ENCODE measurements around the gene IPO8.

The IPO8 gene

DNA sequence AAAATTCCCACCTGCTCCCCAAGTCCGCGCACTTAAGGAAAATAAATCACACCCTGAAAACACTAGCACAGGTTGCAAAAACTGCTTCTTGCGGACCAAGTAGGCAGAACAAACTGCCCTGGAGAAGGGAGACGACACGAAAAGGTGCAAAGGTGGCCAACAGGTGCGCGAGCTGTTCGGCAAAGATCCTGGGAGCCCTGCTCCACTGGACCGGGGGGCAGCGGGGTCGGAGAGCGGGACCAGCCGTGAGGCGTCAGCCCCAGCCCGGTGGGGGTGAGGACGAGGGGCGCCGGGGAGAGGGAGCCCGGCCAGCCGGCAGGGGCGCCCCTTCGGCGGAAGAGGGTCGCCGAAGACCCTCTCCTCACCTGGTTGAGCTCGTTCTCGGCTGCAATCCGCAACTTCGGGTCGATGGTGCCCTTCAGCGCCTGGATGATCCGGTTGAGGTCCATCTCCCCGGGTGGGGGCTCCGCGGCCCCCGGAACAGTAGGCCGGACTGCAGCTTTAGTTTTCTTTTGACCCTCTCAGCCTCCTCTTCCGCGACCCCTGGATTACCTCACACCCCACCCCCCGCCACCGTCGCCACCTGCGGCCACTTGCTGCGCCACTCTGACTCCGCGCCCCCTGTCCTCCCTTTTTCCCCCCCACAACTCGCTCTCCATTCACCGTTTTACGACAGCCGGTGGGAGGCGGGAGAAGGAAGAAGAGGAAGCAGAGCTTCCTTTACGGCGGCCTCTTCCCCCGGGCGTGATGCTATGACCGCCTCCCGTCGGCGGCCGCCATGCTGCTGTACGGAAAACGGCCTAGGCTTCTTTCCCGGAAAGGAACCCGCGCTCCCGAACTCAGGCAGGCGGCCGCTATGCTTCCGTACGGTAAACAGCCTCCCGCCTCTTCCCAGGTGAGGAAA, at the start of gene IPO8:
Gene IPO8, minus strand, starts transcription at position 671 of the 904 bp plus-strand sequence. Its CDS starts 222 bp downstream, at position 449.
- DNase-seq (ENCODE audit: low read depth in 3 of 3, low spot score in 1 of 3), result peak; percentile 41 to 73 (median 66)

DNA sequence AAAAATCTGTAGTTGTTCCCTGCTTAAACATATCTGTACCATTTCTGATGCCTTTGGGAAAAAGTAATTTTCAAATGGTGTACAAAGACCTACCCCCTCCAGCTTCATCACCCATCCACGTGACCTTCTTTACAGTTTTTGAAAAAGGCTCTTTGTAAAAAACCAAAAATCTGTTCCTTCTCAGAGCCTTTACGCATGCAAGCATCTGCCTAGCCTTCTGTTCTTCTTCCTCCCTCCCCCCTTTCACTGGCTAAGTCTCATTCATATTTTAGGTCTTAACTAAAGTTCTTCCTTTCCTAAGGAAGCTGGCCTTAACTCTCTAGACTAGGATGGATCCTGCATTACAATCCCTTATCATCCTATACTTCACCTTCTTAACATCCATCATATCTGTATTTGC, 48.7 kb upstream of the IPO8 start:
- no peak for DNase-seq (ENCODE audit: low read depth in 3 of 3, low spot score in 1 of 3)

DNA sequence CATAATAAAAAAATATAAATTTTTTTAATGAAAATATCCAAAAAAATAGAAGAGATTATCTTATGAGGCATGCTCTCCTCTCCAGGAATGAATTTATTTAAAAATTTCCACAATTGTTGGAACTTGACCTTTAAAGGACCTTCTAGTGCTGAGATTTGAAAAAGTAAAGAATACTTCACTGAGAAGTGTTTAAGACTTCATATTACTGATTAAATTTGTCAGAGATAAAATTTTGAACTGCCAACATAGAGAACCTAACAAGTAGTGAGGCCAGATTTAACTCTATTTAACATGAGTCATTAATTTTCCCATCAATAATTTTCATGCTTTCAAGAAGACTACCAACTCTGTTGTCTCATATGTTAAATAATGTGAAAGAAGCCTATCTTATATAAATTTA, 44.6 kb upstream of the IPO8 start:
- DNase-seq (ENCODE audit: low read depth in 3 of 3, low spot score in 1 of 3), result no peak

DNA sequence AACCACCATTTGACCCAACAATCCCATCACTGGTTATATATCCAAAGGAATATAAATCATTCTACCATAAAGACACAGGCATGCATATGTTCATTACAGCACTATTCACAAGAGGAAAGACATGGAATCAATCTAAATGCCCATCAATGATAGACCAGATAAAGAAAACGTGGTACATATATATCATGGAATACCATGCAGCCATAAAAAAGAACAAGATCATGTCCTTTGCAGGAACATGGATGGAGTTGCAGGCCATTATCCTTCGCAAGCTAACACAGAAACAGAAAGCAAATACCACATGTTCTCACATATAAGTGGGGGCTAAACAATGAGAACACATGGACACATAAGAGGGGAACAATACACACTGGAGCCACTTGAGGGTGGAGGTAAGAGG, 43.4 kb upstream of the IPO8 start:
- DNase-seq (ENCODE audit: low read depth in 3 of 3, low spot score in 1 of 3), result no peak

DNA sequence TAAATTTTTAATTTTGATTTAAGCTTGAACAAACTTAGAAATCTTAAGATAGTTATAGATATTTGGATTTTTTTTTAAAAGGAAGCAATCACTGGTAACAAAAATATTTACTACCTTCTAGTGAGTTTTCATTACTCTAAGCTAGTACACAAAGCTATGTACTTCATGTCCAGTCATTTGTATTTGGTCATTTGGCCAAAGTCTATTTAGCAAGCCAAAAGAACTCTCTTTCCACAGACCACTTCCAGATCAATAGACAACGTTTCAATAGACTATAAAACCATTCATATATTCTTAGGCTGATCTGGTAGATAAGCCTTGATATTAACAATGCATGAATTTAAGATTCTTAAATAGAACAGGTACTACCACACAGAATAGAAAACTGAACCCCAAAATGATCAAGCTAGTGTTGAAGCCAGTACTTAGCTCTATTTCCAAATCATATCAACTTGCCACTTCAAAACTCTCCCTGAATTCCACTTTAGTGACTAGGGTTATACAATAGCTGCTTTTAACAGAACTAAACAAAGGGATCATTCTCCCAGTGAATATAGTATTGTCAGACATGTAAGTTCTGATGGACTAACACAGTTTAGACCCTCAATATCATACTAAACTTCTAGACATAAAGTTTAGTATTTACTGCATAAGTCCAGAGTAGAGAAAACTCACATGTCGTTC, 37.4 kb upstream of the IPO8 start:
- DNase-seq (ENCODE audit: low read depth in 3 of 3, low spot score in 1 of 3), result no peak

DNA sequence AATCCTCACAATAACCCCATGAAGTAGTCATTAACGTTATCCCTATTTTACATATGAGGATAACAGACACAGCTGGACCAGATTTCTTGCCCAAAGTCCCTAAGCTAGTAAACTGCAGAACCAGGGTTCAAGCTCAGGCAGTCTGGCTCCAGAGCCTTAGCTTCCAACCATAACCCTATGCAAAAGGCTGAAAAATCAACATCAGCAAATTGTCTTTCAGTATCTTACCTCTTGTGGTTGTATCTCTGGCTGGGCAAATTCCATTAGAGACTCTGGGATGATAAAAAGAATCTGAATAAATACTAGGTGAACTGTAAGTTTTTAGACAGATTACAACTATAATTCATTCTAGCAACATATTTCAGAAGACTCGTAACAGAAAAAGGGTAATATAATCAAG, 34.3 kb upstream of the IPO8 start:
- DNase-seq (ENCODE audit: low read depth in 3 of 3, low spot score in 1 of 3), result no peak

DNA sequence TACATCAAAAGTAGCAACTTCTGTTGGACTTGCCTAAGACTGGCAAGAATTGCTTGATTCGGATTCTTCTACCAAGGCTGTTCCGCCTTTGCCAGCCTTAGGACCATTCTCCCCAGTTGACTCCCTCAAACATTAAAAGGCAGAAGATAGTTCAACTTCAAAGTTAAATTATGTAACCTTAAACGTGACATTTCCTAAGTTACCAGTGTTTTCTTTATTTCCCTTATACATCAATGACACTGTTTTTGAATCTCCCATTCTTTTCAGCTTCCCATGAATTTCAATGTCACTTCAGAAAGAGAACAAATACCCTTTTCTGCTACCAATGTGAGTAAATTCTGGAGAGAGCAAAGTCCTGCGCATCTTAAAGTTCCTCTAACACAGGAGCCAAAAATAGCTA, 33.9 kb upstream of the IPO8 start:
- DNase-seq (ENCODE audit: low read depth in 3 of 3, low spot score in 1 of 3), result no peak

DNA sequence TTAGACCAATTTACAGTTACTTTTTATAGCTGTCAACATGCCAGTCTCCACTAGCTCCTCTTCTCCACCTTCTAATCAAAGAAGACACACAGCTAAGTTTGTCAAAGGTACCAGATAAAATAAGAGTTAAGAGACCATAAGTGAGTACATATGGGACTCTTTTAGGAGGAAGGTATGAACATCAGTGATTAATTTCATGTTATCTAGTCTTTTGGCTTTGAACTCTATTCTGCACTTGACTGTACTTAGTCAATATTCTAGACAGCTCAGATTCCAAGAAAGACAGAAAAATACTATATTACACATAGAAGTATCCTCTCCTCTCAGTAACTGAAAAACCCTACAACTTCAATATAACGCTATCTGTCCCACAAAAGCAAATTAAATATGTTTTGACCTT, 31.0 kb upstream of the IPO8 start:
- DNase-seq (ENCODE audit: low read depth in 3 of 3, low spot score in 1 of 3), result no peak

DNA sequence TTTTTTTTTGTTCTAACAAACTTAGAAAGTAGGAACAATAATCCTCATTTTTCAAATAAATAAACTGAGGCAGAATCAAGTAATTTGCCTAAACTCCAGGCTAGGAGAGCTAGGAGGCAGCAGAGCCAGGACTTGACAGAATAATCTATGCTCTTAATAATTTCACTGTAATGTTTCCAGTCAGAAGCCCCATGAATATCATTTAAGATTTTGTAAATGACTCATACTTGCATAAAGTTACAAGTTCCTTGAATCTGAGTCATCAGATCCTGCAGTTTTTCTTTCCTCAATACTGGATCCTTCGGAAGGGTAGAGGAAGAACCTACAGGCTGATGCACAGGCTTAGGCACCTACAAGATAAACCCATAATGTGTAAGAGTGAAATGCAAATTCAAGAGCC, 30.1 kb upstream of the IPO8 start:
- DNase-seq (ENCODE audit: low read depth in 3 of 3, low spot score in 1 of 3), result no peak

DNA sequence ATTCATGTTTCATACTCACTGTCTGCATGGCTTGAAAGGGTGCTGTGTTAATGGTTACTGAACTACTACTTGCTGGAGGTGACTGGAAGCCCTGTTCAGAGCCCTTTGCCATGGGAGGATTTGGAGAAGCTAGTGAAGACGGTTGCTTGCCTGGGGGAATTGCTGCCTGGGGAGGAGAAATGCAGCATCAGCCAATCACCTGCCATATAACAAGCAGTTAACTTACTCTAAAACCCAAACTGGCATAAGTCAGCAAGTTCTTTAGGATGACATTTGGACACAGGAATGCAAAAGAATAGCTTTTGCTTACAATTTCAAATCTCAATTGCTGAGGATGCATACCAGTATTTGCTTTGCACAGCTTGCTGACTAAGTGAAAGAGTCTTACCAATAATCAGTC, 23.4 kb upstream of the IPO8 start:
- no peak for DNase-seq (ENCODE audit: low read depth in 3 of 3, low spot score in 1 of 3)

DNA sequence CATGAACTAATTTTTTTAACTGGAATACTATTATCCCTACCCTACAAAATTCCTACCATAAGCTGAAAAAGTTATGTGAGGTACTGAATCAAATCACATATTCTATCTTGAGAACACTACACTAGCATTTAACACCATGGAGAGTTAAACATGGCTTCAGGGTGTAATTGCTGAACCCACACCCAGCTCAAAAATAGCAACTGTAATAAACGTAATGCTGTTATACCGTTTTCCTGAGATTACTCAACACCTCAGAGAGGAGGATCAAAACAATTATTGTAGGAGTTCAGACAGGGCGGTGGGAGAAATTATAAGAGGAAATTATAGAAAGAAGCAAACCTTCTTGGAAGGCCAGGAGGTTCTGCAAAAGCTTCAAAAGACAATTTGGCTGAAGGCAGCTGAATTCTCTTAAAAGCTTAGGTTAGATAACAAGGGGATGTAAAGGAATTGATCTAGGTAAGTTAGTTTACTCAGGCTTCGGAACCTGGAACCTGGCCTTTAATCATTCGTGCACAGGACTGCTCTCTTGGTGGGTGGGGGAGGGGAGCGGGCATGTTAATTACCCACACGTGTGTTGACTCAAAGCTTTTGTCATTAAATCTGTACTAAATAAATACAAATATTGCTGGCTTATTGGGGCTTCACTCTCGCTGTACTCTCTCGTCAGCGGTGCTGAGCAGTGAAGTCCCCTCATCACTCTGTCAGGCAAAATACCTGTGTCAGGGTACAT, 12.1 kb upstream of the IPO8 start:
- DNase-seq (ENCODE audit: low read depth in 3 of 3, low spot score in 1 of 3), result no peak

DNA sequence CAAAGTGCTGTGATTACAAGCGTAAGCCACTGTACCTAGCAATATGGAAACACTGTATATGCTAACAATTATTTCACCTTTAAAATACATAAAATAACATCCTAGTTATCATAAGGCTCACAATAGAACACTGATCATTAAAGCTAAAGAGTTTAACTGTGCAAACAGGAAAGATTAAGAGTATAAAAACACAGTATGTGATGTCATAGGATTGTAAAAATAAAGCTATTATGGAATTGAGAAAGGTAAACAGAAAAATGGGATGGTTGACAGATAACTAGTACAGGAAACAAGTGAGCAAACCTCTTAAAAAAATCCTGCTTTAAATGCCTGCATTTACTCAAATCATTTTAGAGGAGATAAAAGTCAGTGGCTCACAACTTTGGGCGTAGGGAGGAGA, 10.8 kb upstream of the IPO8 start:
- DNase-seq (ENCODE audit: low read depth in 3 of 3, low spot score in 1 of 3), result no peak

DNA sequence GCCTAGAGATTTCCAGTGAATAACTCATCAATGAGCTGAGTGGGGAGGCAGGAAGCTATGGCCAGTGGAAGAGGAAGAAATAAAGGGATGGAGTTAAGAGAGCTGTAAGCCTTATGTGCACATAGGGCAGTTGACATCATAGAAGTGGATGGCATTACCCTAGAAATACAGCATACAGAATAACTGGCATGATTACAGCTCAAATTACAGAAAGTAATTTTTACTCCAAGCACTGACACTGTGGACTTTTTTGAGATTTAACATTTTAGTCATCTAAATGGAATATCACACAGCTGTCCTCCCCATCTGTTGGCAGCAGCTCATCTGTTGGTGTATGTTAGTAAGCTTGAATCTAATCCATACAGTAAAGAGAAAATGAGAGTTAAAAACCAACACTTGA, 5.4 kb upstream of the IPO8 start:
- DNase-seq (ENCODE audit: low read depth in 3 of 3, low spot score in 1 of 3), result no peak

DNA sequence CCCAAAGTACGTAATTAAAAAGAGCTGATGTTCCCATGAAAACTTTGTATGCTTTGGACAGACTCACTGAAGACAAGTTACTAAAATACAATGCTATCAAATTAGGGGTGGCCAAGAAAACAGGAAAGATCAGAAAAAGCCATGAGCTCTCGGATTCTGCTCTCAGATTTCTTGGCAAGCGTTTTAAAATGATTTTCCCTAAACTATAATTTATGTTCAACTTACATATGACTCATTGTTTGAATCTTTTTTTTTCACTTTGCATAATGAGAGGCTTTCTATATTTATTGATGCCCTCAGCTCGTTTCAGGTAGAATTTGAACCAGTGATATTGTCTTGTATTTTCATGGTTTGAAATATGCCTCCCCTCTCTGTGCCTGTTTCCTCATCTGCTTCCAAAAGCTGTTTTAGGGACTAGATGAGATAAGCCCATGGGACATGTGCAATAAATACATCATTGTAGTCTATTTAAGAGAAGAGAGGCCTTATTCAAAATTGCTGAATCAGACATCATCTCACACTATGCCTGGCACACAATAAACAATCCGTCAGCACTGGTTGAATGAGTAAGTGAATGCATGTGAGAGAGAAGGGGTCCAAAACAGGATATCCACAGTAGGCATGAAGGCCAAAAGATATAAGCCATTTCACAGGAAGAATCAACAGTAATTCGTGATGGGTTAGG, 4.7 kb upstream of the IPO8 start:
- no peak for DNase-seq (ENCODE audit: low read depth in 3 of 3, low spot score in 1 of 3)

DNA sequence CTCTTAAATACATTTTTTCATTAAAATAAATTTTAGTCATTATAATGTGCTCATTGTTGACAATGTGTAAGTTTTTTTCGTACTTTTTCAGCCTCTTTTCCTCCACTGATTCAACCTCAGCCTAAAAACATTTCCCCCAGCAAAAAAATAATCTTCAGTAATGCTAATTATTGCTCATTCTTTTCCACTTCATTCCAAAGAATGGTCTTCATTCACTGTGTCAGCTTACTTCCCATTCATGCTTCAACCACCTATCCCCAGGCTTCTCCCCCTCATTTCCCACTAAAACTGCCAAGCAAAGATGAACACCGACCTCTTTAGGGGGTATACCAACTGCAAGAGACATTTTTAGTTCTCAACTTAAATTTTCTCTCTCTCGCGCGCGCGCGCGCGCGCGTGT, 2.7 kb upstream of the IPO8 start:
- DNase-seq (ENCODE audit: low read depth in 3 of 3, low spot score in 1 of 3), result no peak

DNA sequence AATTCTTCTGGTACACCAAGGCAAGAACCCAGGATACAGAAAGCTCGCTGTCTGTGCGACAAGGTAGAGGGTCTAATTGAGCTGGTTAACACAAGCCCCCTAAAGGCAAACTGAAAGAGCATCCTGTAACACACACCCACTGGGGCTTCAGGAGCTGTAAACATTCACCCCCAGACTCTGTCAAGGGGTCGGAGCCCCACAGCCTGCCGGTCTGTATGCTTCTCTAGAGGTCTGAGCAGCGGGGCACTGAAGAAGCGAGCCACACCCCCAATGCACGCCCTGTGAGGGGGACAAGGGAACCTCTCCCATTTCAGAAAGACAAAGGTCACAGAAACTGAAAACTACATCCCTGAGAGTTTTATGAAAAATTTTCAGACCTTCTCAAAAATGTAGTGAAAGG, 1.3 kb upstream of the IPO8 start:
- DNase-seq (ENCODE audit: low read depth in 3 of 3, low spot score in 1 of 3), result no peak

DNA sequence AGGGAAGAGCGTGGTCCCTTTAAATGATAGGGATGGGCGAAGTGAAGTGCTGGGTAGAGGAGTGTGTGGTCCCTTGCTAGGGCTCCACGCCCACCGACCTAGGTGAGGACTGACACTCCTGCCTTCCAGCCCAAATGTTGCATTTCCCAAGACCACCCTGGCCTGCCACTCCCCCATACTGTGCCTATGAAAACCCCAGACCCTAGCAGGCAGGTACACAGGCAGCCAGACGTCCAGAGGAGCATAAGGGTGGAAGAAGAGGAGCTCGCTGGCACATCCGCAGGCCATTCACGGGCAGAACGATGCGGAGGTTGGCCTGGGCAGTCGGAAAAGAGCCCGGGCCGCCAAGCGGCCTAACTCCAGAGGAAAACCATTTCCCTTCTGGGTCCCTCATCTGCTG, 817 bp upstream of the IPO8 start:
- peak in 1 of 3 donors; percentile 0 for DNase-seq (ENCODE audit: low read depth in 3 of 3, low spot score in 1 of 3)

DNA sequence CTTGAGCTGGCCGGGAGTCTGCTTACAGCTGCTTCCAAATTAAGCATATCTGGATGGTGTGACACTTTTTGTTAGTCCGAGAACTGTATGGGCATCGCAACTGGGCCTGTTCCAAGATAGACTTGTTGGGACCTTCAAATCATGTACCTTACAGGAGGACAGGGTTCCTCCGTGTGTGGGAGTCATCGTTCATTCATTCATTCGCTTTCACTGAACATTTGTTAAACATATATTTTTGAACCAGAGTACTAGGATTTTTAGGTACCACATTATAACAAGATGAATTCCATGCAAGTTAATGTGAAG, 387 bp upstream of the IPO8 start:
- no peak for DNase-seq (ENCODE audit: low read depth in 3 of 3, low spot score in 1 of 3)

DNA sequence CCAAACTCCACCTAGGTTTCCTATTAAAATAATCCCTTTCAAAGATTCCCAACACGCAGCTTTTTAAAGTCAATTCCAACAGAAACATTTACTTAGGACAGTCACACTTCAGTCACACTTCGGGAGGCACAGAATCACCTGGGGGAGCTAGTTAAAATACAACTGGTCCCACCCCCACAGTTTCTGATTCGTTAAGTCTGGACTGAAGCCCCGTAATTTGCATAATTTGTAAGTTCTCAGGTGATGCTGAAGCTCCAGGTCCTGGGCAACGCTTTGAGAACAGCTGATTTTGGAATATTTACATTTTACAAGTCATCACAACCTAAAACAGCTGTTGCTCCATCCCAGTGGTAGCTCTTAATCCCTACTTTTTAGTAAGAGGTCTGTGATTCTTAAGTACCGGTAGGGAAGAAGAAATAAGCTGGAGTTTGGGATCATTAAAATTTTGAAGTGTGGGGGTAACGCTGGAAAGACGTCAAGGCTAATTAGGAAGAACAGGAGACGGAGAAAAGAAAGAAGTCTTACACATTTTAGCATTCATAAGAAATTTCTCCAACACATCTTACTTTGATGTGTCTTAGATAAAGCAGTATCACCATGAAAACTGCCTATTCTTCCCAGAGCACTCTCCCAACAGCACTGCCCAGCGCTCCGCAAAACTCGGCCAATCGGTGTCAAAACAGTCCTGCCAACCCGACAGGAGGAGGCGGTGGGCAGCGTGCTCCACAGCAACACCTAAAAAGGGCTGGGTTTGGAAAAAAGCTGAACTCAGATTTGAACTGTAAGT, 1.1 kb downstream of the IPO8 start:
- DNase-seq (ENCODE audit: low read depth in 3 of 3, low spot score in 1 of 3), result peak in 1 of 3 donors; percentile 1

DNA sequence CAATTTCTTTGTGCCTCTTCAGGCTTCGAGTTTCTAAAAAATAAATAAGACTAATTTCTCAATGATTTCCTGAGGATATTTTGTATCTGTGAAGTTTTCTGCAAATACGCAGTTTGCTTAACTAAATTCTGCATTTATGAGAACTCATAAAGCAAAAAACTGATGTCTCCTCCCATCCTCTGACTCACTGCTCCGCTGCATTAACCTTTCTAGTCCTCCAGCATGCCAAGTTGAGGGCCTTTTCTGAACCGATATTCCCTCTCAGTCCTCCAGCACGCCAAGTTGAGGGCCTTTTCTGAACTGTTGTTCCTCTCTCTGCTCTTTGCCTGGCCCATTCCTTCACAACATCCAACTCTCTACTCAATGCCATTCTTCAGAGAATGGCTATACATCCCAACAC, 3.2 kb downstream of the IPO8 start:
- no peak for DNase-seq (ENCODE audit: low read depth in 3 of 3, low spot score in 1 of 3)

All from stimulated activated CD4-positive, alpha-beta T cell treated with anti-CD3 and anti-CD28 coated beads, TNF-alpha, amount 100 ng/mL, for 1 hour (primary cell).